HepG2 (cell line): ENCODE results near the gene MAP2K7. TPM values are rescaled to one million over a fixed set of nuclear protein-coding genes. Genes with fewer than 3 reads are reported as not detected.

Source experiments
- ATAC-seq: fragments of 200-7000 bp; cut with Tn5 transposase; 3 replicates; pipeline ENCODE4 v1.9.1; 2020; ENCODE audit warnings: mild to moderate bottlenecking, moderate library complexity
- BruUV-seq: library from RNA; stranded (reverse); fragments of 400-500 nt; replicated peaks from 2 replicates; lab custom pipeline; 2021; lab: Mats Ljungman, UMichigan
- CTCF ChIA-PET: fragments of 300-600 bp; formaldehyde crosslinking; extraction: SDS; loops from one replicate; lab custom pipeline; 2021; ENCODE audit warnings: low total read pairs, inconsistent platforms, low intra/inter-chr PET ratio; lab: Yijun Ruan, JAX
- POLR2A ChIA-PET: fragments of 350-600 bp; sonication (Branson Sonifier 250); formaldehyde crosslinking; loops from one replicate; lab custom pipeline; 2020; ENCODE audit warnings: antibody characterized with exemption, inconsistent platforms; lab: Yijun Ruan, JAX
- DNase-seq: peaks from one replicate; pipeline ENCODE4 v3.0.0-alpha.2; 2015; ENCODE audit warnings: low spot score
- FAIRE-seq: peaks from 3 replicates; lab custom pipeline; 2011; peaks lifted over from hg19 to GRCh38; lab: Jason Lieb, UNC
- H2AFZ ChIP-seq: one replicate; pipeline ENCODE4 v1.6.1; 2011; ENCODE audit warnings: low read length, inconsistent platforms
- H3K27ac ChIP-seq: fragments of 300-600 bp; 3 replicates; pipeline ENCODE4 v1.8.0; 2011; ENCODE audit warnings: mixed run types, mild to moderate bottlenecking, mixed read lengths, low read length, inconsistent platforms; ENCODE audit not compliant: insufficient read depth; ENCODE audit errors: extremely low read length
- H3K27me3 ChIP-seq, 2 experiments: fragments of 200-600 bp in 1 of 2; 2 replicates in 1 of 2; 3 replicates in 1 of 2; pipeline versions ENCODE4 v1.6.0 to v1.8.0; 2011; ENCODE audit warnings: low read length in 2 of 2, mild to moderate bottlenecking in 2 of 2, moderate library complexity in 2 of 2, inconsistent platforms in 1 of 2; ENCODE audit not compliant: insufficient read depth in 2 of 2, control insufficient read depth in 1 of 2
- H3K36me3 ChIP-seq, 2 experiments: fragments of 200-600 bp in 1 of 2; replicated peaks in 1 of 2; 2 replicates in 1 of 2; 3 replicates in 1 of 2; pipeline versions ENCODE4 v1.5.1 to v1.8.0; 2011; ENCODE audit warnings: low read length in 2 of 2, inconsistent platforms in 1 of 2; ENCODE audit not compliant: insufficient read depth in 2 of 2, control insufficient read depth in 1 of 2
- H3K4me1 ChIP-seq: 2 replicates; pipeline ENCODE4 v1.5.1; 2012; ENCODE audit warnings: low read length, inconsistent platforms; ENCODE audit not compliant: insufficient read depth
- H3K4me2 ChIP-seq: 2 replicates; pipeline ENCODE4 v1.6.0; 2011; ENCODE audit warnings: low read depth, low read length, inconsistent platforms
- H3K4me3 ChIP-seq, 3 experiments: fragments of 200-600 bp in 1 of 3; sonication (generic), shearing (Covaris generic) in 1 of 3; replicated peaks in 1 of 3; 2 replicates each; pipeline ENCODE4 v1.5.1; 2011 to 2016; ENCODE audit warnings: low read length in 3 of 3, inconsistent platforms in 2 of 3, low read depth in 2 of 3, mild to moderate bottlenecking in 2 of 3, control low read depth in 1 of 3, mixed read lengths in 1 of 3; ENCODE audit not compliant: insufficient read depth in 1 of 3
- H3K79me2 ChIP-seq: one replicate; pipeline ENCODE4 v1.6.1; 2011; ENCODE audit warnings: low read length, inconsistent platforms; ENCODE audit not compliant: insufficient read depth
- H3K9ac ChIP-seq: 2 replicates; pipeline ENCODE4 v1.6.0; 2011; ENCODE audit warnings: mild to moderate bottlenecking, low read depth, low read length, inconsistent platforms; ENCODE audit not compliant: insufficient read depth
- H3K9me3 ChIP-seq: 2 replicates; pipeline ENCODE4 v1.5.1; 2012; ENCODE audit warnings: mild to moderate bottlenecking, low read length
- H4K20me1 ChIP-seq: 2 replicates; pipeline ENCODE4 v1.6.0; 2011; ENCODE audit warnings: inconsistent platforms, mild to moderate bottlenecking, low read length, moderate library complexity; ENCODE audit not compliant: insufficient read depth
- CREB1 ChIP-seq, 2 experiments: fragments of 450-650 bp in 1 of 2; IDR thresholded peaks; 2 replicates each; pipeline ENCODE4 v1.6.1; 2016 to 2017; ENCODE audit warnings: control low read depth in 1 of 2, mild to moderate bottlenecking in 1 of 2, missing compliant biosample characterization in 1 of 2, missing genetic modification characterization in 1 of 2
- MAFK ChIP-seq, 2 experiments: IDR thresholded peaks in 1 of 2; conservative IDR thresholded peaks in 1 of 2; 2 replicates each; pipeline ENCODE4 v1.6.1; 2011; ENCODE audit warnings: improper control_type of control experiment in 2 of 2, low read length in 2 of 2
- SAP130 ChIP-seq: IDR thresholded peaks from 2 replicates; pipeline ENCODE4 v1.6.1; 2016; ENCODE audit warnings: low read depth
- SPEN ChIP-seq: sonication (generic); formaldehyde crosslinking; IDR thresholded peaks from 2 replicates; pipeline ENCODE4 v1.5.1; 2020; ENCODE audit warnings: low read depth, mild to moderate bottlenecking, missing genetic modification reagents
- SRY ChIP-seq: sonication (generic); formaldehyde crosslinking; IDR thresholded peaks from 2 replicates; pipeline ENCODE4 v1.8.0; 2022; ENCODE audit warnings: mild to moderate bottlenecking, missing genetic modification reagents
- ZEB1 ChIP-seq: IDR thresholded peaks from 2 replicates; pipeline ENCODE4 v1.6.1; 2012; ENCODE audit warnings: mild to moderate bottlenecking, low read depth, inconsistent platforms; ENCODE audit not compliant: insufficient replicate concordance
- ZFP62 ChIP-seq: sonication (generic); formaldehyde crosslinking; IDR thresholded peaks from 2 replicates; pipeline ENCODE4 v1.4.0; 2020; ENCODE audit warnings: missing genetic modification reagents
- ZMYM2 ChIP-seq: sonication (generic); formaldehyde crosslinking; IDR thresholded peaks from 2 replicates; pipeline ENCODE4 v1.8.0; 2022; ENCODE audit warnings: mild to moderate bottlenecking, missing genetic modification reagents
- ZNF20 ChIP-seq: sonication (generic); formaldehyde crosslinking; IDR thresholded peaks from 2 replicates; pipeline ENCODE4 v1.4.0; 2020; ENCODE audit warnings: mild to moderate bottlenecking, moderate library complexity, missing genetic modification reagents
- ZNF260 ChIP-seq: sonication (generic); formaldehyde crosslinking; IDR thresholded peaks from 2 replicates; pipeline ENCODE4 v1.4.0; 2020; ENCODE audit warnings: missing genetic modification reagents, low read depth, mild to moderate bottlenecking, borderline replicate concordance
- ZNF589 ChIP-seq: sonication (generic); formaldehyde crosslinking; conservative IDR thresholded peaks from 2 replicates; pipeline ENCODE4 v1.8.0; 2022; ENCODE audit warnings: mild to moderate bottlenecking, moderate library complexity, missing genetic modification reagents
- ZNF670 ChIP-seq: sonication (generic); formaldehyde crosslinking; IDR thresholded peaks from 2 replicates; pipeline ENCODE4 v1.8.0; 2022; ENCODE audit warnings: mild to moderate bottlenecking, missing genetic modification reagents, borderline replicate concordance
- ZSCAN21 ChIP-seq: sonication (generic); formaldehyde crosslinking; IDR thresholded peaks from 2 replicates; pipeline ENCODE4 v1.8.0; 2022; ENCODE audit warnings: mild to moderate bottlenecking, missing genetic modification reagents, moderate library complexity, borderline replicate concordance
- WGBS: methylation state at CpG from one replicate; pipeline ENCODE4 v1.1.6; 2017; ENCODE audit warnings: low lambda C conversion rate; 5-methylcytosine and 5-hydroxymethylcytosine counted together
- in situ Hi-C: cut with HindIII; loops from 2 replicates; pipeline ENCODE4 v1.10.0; 2017; ENCODE audit warnings: low pct_unique_long_range_greater_than_20kb; ENCODE audit not compliant: extremely low pct_ligation_motif_present
- intact Hi-C: fragments of 100-400 bp; cut with micrococcal nuclease; formaldehyde crosslinking; loops from one replicate; pipeline ENCODE4 v1.10.0; 2022; ENCODE audit not compliant: unreplicated experiment
- polyA plus RNA-seq, 8 experiments: library from polyadenylated mRNA; depleted of rRNA in 3 of 8; stranded (reverse) in 7 of 8; unstranded in 1 of 8; fragments of >200 nt; fragmentation: Illumina TruSeq in 4 of 8; extraction: Trizol in 4 of 8; gene quantifications; 2 replicates each; pipeline versions ENCODE4 v1.2.1 to v1.2.3, GENCODE V29; 2011 to 2016; ENCODE audit warnings: low read depth in 4 of 8, missing spikeins in 1 of 8, mixed read lengths in 1 of 8; ENCODE audit not compliant: insufficient read depth in 1 of 8
- total RNA-seq, 5 experiments: library from RNA; depleted of rRNA; stranded (reverse); fragments of >200 nt; fragmentation: Illumina TruSeq; extraction: Trizol; gene quantifications; 2 replicates each; pipeline ENCODE4 v1.2.3, GENCODE V29; 2016; ENCODE audit warnings: low read depth in 1 of 5
- TF ChIP-seq, protein P1 (sequence below): sonication (generic); formaldehyde crosslinking; IDR thresholded peaks from 2 replicates; pipeline ENCODE4 v1.4.0; 2020; ENCODE audit warnings: missing genetic modification reagents, mild to moderate bottlenecking, borderline replicate concordance
- TF ChIP-seq, protein P2 (sequence below): sonication (generic); formaldehyde crosslinking; IDR thresholded peaks from 2 replicates; pipeline ENCODE4 v1.4.0; 2020; ENCODE audit warnings: missing genetic modification reagents, mild to moderate bottlenecking, borderline replicate concordance

Gene MAP2K7
- total and polyA plus RNA-seq, 2 of the 13 experiments (the other 11 are each of a cell fraction or from before 2014, with no cell fraction given): 9.0 to 10.8 TPM

DNA sequence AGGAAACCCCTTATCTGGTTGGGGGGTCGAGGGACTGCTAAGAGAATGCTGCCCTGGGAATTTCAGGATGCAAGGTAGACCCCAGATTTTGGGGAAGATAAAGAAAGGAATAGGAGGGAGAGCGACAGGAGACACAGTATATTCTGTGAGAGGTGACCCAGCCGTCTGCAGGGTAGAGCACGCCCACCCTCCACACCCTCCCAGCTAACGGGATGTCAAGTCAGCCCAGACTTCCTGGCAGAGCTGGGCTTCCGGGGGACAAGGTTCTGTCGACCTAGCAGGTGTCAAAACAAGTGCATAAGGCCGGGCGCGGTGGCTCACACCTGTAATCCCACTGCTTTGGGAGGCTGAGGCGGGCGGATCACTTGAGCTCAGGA lies 28.8 kb upstream of the MAP2K7 start:
- Histone ChIP-seq H3K4me1 (peaks cover 56% of the 10 kb centered on the region), H3K4me2 (peak overlapping the region; percentile 97), H3K27ac (no peak overlapping the region), H3K4me3 (peak overlapping the region; percentile 56 to 73 (median 59)), H3K9me3 (no peaks in the 10 kb centered on the region), H2AFZ (no peak overlapping the region), H3K27me3 (peaks cover 0 to 4% of the 10 kb centered on the region in 2 experiments; a peak in 1 of 5 replicates), H3K36me3 (no peaks in the 10 kb centered on the region), H4K20me1 (no peaks in the 10 kb centered on the region; the same call in 1 of the 2 replicates), H3K79me2 (no peaks in the 10 kb centered on the region), H3K9ac (no peak overlapping the region)
- no TSS peak for BruUV-seq
- 27% methylated on average over 12 of the region's 12 CpGs for WGBS
- ChIA-PET POLR2A (interaction anchor here (0.9 to 2.8 kb wide), 5 partner anchors 13 to 69 kb away, joined by 5 to 16 read pairs (median 5); partner anchors contain the start of genes LRRC8E, SNAPC2 and TIMM44), CTCF (no interaction called here)
- intact Hi-C loops: loop anchor here (10.0 kb wide), 1 partner anchor 1140 kb away; the partner anchor contains the start of genes GPR108 and TRIP10
- no peak for DNase-seq
- in situ Hi-C loops: no loop called here
- FAIRE-seq: no peak
- no peak for ATAC-seq
- TF ChIP-seq ZSCAN21 (no peak), SPEN (CRISPR knock-in tag) (0 out of 2 replicates have a peak, but pooled peaks have one; percentile 22), ZFP62 (CRISPR knock-in tag) (no peak), MAFK (conservative IDR thresholded peaks at IDR 0.05 in 1 of 2, IDR thresholded peaks at IDR 0.05 in 1 of 2; ENCODE audit: low read length in 2 of 2) (no peak), ZNF589 (CRISPR knock-in tag) (no peak), SRY (CRISPR knock-in tag) (no peak), SAP130 (CRISPR knock-in tag) (peak; percentile 22), ZMYM2 (CRISPR knock-in tag) (0 out of 2 replicates have a peak, but pooled peaks have one; percentile 9), CREB1 (IDR thresholded peaks at IDR 0.05) (no peak), CREB1 (CRISPR knock-in tag; IDR thresholded peaks at IDR 0.05) (no peak), ZNF260 (CRISPR knock-in tag) (no peak), ZEB1 (peak; percentile 6), ZNF670 (CRISPR knock-in tag) (0 out of 2 replicates have a peak, but pooled peaks have one; percentile 60), ZNF20 (CRISPR knock-in tag) (no peak)
- TF ChIP-seq, protein P1, sequence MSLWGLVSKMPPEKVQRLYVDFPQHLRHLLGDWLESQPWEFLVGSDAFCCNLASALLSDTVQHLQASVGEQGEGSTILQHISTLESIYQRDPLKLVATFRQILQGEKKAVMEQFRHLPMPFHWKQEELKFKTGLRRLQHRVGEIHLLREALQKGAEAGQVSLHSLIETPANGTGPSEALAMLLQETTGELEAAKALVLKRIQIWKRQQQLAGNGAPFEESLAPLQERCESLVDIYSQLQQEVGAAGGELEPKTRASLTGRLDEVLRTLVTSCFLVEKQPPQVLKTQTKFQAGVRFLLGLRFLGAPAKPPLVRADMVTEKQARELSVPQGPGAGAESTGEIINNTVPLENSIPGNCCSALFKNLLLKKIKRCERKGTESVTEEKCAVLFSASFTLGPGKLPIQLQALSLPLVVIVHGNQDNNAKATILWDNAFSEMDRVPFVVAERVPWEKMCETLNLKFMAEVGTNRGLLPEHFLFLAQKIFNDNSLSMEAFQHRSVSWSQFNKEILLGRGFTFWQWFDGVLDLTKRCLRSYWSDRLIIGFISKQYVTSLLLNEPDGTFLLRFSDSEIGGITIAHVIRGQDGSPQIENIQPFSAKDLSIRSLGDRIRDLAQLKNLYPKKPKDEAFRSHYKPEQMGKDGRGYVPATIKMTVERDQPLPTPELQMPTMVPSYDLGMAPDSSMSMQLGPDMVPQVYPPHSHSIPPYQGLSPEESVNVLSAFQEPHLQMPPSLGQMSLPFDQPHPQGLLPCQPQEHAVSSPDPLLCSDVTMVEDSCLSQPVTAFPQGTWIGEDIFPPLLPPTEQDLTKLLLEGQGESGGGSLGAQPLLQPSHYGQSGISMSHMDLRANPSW: 0 out of 2 replicates have a peak, but pooled peaks have one; percentile 33
- TF ChIP-seq, protein P2, sequence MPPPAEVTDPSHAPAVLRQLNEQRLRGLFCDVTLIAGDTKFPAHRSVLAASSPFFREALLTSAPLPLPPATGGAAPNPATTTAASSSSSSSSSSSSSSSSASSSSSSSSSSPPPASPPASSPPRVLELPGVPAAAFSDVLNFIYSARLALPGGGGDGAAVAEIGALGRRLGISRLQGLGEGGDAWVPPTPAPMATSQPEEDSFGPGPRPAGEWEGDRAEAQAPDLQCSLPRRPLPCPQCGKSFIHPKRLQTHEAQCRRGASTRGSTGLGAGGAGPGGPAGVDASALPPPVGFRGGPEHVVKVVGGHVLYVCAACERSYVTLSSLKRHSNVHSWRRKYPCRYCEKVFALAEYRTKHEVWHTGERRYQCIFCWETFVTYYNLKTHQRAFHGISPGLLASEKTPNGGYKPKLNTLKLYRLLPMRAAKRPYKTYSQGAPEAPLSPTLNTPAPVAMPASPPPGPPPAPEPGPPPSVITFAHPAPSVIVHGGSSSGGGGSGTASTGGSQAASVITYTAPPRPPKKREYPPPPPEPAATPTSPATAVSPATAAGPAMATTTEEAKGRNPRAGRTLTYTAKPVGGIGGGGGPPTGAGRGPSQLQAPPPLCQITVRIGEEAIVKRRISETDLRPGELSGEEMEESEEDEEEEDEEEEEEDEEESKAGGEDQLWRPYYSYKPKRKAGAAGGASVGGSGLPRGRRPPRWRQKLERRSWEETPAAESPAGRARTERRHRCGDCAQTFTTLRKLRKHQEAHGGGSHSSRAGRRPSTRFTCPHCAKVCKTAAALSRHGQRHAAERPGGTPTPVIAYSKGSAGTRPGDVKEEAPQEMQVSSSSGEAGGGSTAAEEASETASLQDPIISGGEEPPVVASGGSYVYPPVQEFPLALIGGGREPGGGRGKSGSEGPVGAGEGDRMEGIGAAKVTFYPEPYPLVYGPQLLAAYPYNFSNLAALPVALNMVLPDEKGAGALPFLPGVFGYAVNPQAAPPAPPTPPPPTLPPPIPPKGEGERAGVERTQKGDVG (CRISPR knock-in tag): 0 out of 2 replicates have a peak, but pooled peaks have one; percentile 31
